GM18861 (cell line): Measurements from ENCODE around the gene IDS.
"Not testable (repeated sequence)": the region's sequence is repeated elsewhere in the genome, so short reads cannot be mapped to it uniquely, and the experiment has no call there.

Source experiments
- ATAC-seq: cut with Tn5 transposase; IDR thresholded peaks from one replicate; pipeline ENCODE4 v1.9.1; 2021; ENCODE audit not compliant: unreplicated experiment

IDS gene

DNA sequence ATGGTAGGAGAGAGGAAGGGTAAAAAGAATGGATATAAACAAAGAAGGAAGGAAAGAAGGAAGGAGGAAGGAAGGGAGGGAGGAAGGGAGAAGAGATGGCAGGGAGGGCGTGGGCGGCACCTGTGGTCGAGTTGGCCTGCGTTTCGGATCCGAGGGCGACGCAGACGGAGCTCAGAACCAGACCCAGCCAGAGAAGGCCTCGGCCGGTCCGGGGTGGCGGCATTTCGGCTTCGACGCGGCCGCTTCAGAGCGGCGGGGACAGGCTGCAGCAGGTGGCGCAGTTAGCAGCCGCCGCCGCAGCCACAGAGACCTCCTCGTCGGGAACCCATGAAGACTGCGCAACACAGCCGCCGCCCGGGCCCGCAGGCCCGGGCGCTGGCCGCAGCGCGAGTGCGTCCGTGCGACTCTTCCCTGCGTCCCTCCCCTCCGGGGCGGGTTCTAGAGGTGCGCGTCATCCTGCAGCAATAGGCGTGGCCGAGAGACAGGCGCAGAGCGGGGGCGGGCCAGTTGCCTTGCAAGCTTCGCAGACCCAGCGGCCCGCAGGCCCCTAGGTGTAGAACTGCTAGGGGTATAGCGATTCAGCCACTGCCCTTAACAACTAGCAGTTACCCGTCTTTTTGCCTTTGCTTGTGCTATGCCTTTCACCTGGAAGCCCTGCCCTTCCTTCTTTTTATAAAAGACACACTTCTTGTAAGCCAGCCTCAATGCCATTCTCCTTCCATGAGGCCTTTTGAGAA, at the start of gene IDS:
Gene IDS (minus strand): TSS at position 392 of the 737 bp plus-strand sequence. CDS start 169 bp downstream, at position 223.
- peak; percentile 80 for ATAC-seq

DNA sequence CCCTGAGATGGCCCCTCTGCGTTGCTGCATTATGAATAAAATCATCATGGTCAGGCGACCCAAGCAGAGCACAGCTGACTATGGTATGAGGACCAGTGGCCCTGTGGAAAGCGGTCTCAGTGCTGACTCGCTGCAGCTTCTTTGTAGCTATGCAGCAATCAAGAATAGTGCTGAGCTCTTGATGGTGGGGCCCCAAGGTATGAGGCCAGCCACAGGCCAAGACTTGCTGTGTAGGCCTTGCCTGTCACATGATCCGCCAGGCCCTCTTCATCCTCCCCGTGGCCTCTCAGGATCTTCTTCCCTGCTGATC, 46.8 kb upstream of the IDS start:
- ATAC-seq: not testable (repeated sequence)

DNA sequence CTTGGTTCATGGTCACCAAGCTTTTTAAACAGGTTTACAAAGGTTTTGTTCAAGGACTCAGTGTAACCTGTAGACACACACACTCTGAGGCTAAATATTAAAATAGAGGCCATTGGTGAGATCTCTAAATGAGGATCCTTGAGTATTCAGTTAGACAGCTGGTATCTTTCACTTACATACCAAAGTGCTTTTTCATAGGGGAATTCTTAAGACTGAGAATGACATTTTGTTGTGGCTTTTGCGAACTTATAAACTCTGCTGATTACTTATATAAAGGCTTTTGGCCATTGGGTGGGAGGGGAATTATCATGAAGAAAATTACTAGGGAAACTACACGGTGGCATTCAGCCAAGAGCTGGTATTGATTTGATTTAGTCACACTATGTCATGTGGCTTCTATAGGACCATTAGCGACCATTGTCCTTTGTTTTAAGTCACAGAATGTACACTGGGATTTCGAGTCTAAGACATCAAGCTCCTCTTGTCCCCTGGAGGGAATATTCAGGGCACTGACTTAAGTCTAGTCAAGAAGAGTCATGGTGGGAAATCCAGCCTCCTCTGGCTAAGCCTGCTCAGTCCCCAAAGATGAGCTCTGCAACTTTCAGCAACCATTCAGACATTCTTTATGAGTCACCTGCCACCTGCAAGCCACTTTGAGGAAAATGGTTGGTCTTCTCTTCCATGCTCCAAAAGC, 46.3 kb upstream of the IDS start:
- ATAC-seq: not testable (repeated sequence)

GRCh38 chrX:149550454-149550853, 45.3 kb upstream of the IDS start:
- ATAC-seq: not testable (repeated sequence)

- not testable (repeated sequence) for ATAC-seq
These were observed 44.6 kb upstream of the IDS start, which contains the start of gene HSFX3 for GRCh38 chrX:149549701-149550100. Gene HSFX3, minus strand, starts transcription at chrX:149549924. Its CDS starts 72 bp downstream, at chrX:149549852.

DNA sequence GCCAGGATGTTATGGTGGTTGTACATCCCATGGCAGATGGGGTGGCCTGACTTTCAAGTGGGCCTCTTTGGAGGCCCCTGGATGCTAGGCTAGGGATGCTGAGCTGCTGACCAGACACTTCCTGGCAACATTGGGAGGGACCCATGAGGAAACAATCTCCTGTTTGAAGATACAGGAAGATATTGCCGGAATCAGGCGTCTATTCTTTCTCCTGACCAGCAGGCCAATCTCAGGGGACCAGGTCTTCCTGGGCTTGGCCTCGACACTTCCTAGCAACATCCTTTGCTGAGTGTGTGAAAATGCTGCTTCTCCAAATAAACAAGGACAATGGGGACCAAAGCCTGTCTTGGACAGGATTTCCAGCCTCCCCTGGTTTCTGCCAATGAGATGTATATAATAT, 42.7 kb upstream of the IDS start:
- ATAC-seq: not testable (repeated sequence)

GRCh38 chrX:149546962-149547361, 41.9 kb upstream of the IDS start:
- not testable (repeated sequence) for ATAC-seq

- ATAC-seq: peak; percentile 53
These were observed 40.7 kb upstream of the IDS start for GRCh38 chrX:149545545-149546543.

GRCh38 chrX:149541521-149542047, 36.5 kb upstream of the IDS start:
- ATAC-seq: no peak

DNA sequence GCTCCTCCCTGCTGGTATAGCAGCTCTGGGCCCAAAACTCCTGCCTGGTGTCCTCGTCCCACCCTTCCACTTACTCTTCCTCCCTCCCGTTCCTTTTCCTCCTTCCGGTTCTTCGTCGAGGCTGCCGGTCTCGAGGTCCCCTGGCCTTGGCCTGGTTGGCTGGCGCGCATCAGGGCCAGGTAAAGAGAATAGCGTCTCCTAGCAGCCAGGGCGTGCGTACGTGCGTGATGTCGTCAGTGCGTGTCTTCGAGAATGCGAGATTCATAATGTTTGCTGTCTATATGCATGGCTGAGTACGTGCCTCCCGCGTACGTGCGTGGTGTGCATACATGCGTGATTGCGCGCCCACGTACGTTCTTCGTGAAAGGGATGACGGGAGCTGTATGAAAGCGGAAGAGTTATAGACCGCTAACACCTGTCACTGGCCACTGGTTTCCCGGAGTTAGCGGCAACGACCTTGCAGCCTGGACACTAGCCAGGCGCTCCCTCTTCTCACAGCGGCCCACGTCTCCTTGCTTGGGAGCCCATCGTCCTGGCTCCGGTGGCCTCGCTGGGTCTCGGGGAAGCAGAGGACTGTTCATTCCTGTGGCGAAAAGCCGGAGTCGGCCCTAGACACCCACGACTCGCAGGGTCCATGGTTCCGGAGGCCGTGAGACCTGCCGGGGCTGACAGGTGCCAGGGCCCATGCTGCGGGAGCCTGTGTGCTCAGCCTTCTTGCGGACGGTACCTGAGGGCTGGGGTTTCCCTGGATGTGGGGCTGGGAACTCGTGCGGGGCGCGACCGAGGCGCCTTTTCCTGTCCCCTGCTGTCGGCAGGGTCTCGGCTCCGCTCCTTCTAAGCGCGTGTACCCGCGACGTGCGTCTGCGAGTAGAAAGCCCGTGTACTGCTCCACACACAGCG, 35.8 kb upstream of the IDS start, which contains the start of gene EOLA1:
Gene EOLA1 (plus strand): TSS at position 392 of the 900 bp plus-strand sequence. CDS start 4,619 bp downstream, outside the sequence.
- ATAC-seq: peak; percentile 86

- peak; percentile 2 for ATAC-seq
These were observed 35.1 kb upstream of the IDS start for GRCh38 chrX:149540131-149540620.

GRCh38 chrX:149539283-149540130, 34.4 kb upstream of the IDS start:
- ATAC-seq: peak; percentile 37

- ATAC-seq: not testable (repeated sequence)
These were observed 32.4 kb upstream of the IDS start for GRCh38 chrX:149537474-149537873.

DNA sequence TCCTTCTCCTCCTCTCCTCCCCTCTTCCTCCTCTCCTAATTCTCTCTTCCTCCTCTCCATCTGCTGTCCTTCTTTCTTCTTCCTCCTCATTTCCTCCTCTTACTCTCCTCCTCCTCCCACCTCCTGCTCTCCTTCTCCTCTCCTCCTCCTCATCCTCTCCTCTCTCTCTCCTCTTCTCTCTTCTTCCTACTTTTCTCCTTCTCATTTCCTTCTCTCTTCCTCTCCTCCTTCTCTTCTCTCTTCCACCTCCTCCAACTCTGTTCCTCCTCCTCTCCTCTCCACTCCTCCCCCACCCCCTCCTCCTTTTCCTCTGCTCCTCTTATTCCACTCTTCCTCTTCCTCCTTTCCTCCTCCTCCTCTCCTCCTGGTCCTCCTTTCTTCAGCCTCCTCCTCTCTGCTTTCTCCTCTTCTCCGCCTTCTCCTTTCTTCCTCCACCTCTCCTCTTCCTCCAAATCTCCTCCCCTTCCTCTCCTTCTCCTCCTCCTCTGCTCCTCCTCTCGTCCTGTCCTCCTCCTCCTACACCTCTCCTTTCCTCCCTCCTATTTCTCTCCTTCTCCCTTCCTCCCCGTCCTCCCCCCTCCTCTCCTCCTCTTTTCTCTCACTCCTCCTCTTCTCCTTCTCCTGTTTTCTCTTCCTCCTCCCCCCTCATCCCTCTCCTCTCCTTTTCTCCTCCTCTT, 30.0 kb upstream of the IDS start:
- ATAC-seq: not testable (repeated sequence)

DNA sequence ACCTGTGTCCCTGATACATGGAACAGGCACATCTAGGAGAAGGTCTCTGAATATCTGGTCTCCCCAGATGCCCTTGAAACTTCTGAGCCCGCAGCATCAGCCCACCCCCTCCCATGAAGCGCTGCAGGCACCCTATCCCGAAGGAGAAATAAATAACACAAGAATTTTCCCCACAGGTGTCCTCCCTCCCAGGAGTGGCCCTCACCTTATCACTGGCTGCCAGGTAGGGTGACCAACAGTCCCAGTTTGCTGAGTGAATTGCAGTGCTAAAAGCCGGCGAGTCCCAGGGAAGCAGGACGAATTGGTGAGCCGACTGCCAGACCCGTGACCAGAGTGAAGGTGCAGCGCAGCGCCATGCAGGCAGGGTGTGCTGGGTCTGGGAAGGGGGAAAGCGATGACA, 28.9 kb upstream of the IDS start:
- not testable (repeated sequence) for ATAC-seq

DNA sequence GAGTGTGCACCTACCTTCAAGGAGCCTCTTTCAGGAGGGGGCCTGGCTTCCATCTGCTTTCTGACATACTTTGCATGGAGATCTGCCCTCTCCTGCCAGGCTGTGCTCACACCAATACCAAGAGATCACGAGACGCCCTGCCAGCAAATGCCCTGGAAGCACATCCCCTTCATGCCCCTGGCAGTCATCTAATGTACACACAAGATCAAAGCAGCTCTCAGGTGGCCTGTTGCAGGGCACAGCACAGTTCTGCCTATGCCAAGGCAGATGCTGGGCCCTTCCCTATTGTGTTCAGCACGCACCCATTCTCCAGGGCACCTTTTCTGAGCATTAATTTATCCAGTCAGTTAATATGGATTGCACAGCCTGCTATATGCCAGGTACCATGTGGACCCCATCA, 27.8 kb upstream of the IDS start:
- ATAC-seq: not testable (repeated sequence)

DNA sequence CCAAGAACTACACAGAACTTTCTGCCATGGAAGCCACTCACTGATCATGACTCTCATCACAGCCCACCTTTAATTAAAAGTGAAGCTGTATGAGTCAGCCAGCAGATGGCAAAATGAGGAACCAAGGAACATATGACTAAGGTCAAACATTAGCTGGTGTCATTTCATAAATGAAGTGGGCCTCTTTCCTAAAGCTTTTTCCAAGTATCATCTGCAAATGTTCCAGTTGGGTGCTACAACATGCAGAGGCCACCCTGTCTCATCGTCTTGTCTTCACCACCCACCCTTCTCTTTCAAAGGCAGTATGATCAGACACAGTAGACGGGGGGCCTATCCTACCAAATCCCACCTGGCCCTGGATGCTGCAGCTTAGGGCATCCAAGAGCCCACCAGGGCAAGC, 26.5 kb upstream of the IDS start:
- peak; percentile 67 for ATAC-seq

DNA sequence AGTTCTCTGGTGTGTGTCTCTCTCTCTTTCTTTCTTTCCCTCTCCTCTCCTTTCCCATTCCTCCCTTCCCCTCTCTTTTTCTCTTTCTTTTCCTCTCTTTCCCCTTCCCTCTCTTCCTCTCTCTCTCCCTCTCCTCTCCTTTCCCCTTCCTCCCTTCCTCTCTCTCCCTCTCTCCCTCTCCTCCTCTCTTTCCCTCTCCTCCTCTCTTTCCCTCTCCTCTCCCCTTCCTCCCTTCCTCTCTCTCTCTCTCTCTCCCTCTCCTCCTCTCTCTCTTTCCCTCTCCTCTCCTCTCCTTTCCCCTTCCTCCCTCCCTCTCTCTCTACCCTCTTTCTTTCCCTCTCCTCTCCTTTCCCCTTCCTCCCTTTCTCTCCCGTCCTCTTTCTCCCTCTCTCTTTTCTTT, 23.3 kb upstream of the IDS start:
- ATAC-seq: no peak
